Thyroid gland (tissue), 4 donors: ENCODE data around the gene GARNL3.

Source experiments
- CTCF ChIP-seq, 6 experiments: fragments of 200-600 bp in 3 of 6; fragments of 450-650 bp in 3 of 6; sonication (generic) in 3 of 6; IDR thresholded peaks; one replicate each; pipeline ENCODE4 v1.5.1; 2016 to 2019; ENCODE audit warnings: antibody characterized with exemption in 6 of 6, mild to moderate bottlenecking in 2 of 6, inconsistent platforms in 1 of 6, moderate library complexity in 1 of 6
- POLR2A ChIP-seq, 2 donors: fragments of 450-650 bp; IDR thresholded peaks; one replicate each; pipeline ENCODE4 v1.6.1; 2017; ENCODE audit warnings: antibody characterized with exemption in 2 of 2, mild to moderate bottlenecking in 2 of 2, moderate library complexity in 1 of 2

GRCh38 chr9:127422787-127423186 lies 158.2 kb downstream of the GARNL3 start:
- TF ChIP-seq CTCF (IDR thresholded peaks at IDR 0.05): no peak
- no peak for TF ChIP-seq POLR2A (IDR thresholded peaks at IDR 0.05)
